AG09309 (cell line): ENCODE measurements around the gene SDK2.

Source experiments
- DNase-seq: peaks from one replicate; pipeline ENCODE4 v3.0.0-alpha.2; 2010; ENCODE audit warnings: low read depth
- H3K4me3 ChIP-seq: 2 replicates; pipeline ENCODE4 v1.5.1; 2011; ENCODE audit warnings: mild to moderate bottlenecking, low read depth, low read length, moderate library complexity; ENCODE audit not compliant: control insufficient read depth
- CTCF ChIP-seq: IDR thresholded peaks from 2 replicates; pipeline ENCODE4 v1.5.1; 2011; ENCODE audit warnings: mild to moderate bottlenecking, low read depth, low read length, inconsistent platforms; ENCODE audit not compliant: insufficient read depth, control insufficient read depth; ENCODE audit errors: missing control alignments

SDK2 gene

GRCh38 chr17:73598212-73598611 is 46.0 kb downstream of the SDK2 start:
- no peak overlapping the region for H3K4me3 ChIP-seq
- DNase-seq = no peak
- TF ChIP-seq CTCF = no peak

GRCh38 chr17:73595931-73596330 is 48.3 kb downstream of the SDK2 start:
- TF ChIP-seq CTCF = no peak
- no peak overlapping the region for H3K4me3 ChIP-seq
- DNase-seq = no peak

- no peak for TF ChIP-seq CTCF
- no peak for DNase-seq
- H3K4me3 ChIP-seq = no peak overlapping the region
Measured at GRCh38 chr17:73595479-73595878, 48.8 kb downstream of the SDK2 start.

GRCh38 chr17:73595068-73595467 is 49.2 kb downstream of the SDK2 start:
- no peak for TF ChIP-seq CTCF
- DNase-seq = no peak
- H3K4me3 ChIP-seq = no peak overlapping the region

GRCh38 chr17:73594598-73594997 is 49.6 kb downstream of the SDK2 start:
- DNase-seq = no peak
- TF ChIP-seq CTCF = no peak
- no peak overlapping the region for H3K4me3 ChIP-seq

GRCh38 chr17:73594025-73594424 is 50.2 kb downstream of the SDK2 start:
- TF ChIP-seq CTCF = no peak
- no peak overlapping the region for H3K4me3 ChIP-seq
- DNase-seq = no peak
